Measurements from ENCODE around the gene ZNF771.

- TF ChIP-seq, protein P1, sequence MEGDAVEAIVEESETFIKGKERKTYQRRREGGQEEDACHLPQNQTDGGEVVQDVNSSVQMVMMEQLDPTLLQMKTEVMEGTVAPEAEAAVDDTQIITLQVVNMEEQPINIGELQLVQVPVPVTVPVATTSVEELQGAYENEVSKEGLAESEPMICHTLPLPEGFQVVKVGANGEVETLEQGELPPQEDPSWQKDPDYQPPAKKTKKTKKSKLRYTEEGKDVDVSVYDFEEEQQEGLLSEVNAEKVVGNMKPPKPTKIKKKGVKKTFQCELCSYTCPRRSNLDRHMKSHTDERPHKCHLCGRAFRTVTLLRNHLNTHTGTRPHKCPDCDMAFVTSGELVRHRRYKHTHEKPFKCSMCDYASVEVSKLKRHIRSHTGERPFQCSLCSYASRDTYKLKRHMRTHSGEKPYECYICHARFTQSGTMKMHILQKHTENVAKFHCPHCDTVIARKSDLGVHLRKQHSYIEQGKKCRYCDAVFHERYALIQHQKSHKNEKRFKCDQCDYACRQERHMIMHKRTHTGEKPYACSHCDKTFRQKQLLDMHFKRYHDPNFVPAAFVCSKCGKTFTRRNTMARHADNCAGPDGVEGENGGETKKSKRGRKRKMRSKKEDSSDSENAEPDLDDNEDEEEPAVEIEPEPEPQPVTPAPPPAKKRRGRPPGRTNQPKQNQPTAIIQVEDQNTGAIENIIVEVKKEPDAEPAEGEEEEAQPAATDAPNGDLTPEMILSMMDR (IDR thresholded peaks at IDR 0.05), result no peak
- TF ChIP-seq ZFX (IDR thresholded peaks at IDR 0.05; ENCODE audit: borderline replicate concordance), result no peak
Observed at GRCh38 chr16:30372038-30372712, 35.2 kb upstream of the ZNF771 start.
